HG03378 (cell line): ENCODE results near the gene FOS.
"Not testable (repeated sequence)": the region's sequence is repeated elsewhere in the genome, so short reads cannot be mapped to it uniquely, and the experiment has no call there.

ENCODE experiments used
- ATAC-seq: cut with Tn5 transposase; IDR thresholded peaks from one replicate; pipeline ENCODE4 v1.9.1; 2021; ENCODE audit warnings: mild to moderate bottlenecking, moderate library complexity; ENCODE audit not compliant: unreplicated experiment

FOS gene

GRCh38 chr14:75278422-75279152 is at the start of gene FOS:
TSS of gene FOS (plus strand) at chr14:75278828. CDS start at chr14:75278983, 155 bp downstream.
- ATAC-seq = peak; percentile 69

- no peak for ATAC-seq
Observed at GRCh38 chr14:75229661-75230139, 48.9 kb upstream of the FOS start.

- no peak for ATAC-seq
Observed at GRCh38 chr14:75230140-75230792, 48.4 kb upstream of the FOS start.

- peak; percentile 46 for ATAC-seq
Observed at GRCh38 chr14:75231320-75231719, 47.3 kb upstream of the FOS start.

GRCh38 chr14:75232191-75232590 is 46.4 kb upstream of the FOS start:
- ATAC-seq = no peak

- ATAC-seq = no peak
Observed at GRCh38 chr14:75232597-75232996, 46.0 kb upstream of the FOS start.

- ATAC-seq = no peak
Observed at GRCh38 chr14:75234173-75235115, 44.2 kb upstream of the FOS start.

- ATAC-seq = not testable (repeated sequence)
Observed at GRCh38 chr14:75235198-75235597, 43.4 kb upstream of the FOS start.

GRCh38 chr14:75236467-75236866 is 42.2 kb upstream of the FOS start:
- no peak for ATAC-seq

- ATAC-seq = no peak
Observed at GRCh38 chr14:75236901-75237419, 41.7 kb upstream of the FOS start.

GRCh38 chr14:75238756-75239455 is 39.7 kb upstream of the FOS start:
- ATAC-seq = no peak

GRCh38 chr14:75240781-75241180 is 37.8 kb upstream of the FOS start:
- ATAC-seq = no peak

GRCh38 chr14:75242546-75243273 is 35.9 kb upstream of the FOS start:
- ATAC-seq = no peak

- ATAC-seq = no peak
Observed at GRCh38 chr14:75244121-75244520, 34.5 kb upstream of the FOS start.

- ATAC-seq = no peak
Observed at GRCh38 chr14:75246546-75247285, 31.9 kb upstream of the FOS start.

- no peak for ATAC-seq
Observed at GRCh38 chr14:75247286-75247922, 31.2 kb upstream of the FOS start.

- no peak for ATAC-seq
Observed at GRCh38 chr14:75247939-75248338, 30.7 kb upstream of the FOS start.

- peak; percentile 90 for ATAC-seq
Observed at GRCh38 chr14:75249251-75249957, 29.2 kb upstream of the FOS start.
